CD4-positive, alpha-beta memory T cell (primary cell): Measurements from ENCODE around the gene CAB39. TPM values are rescaled to one million over a fixed set of nuclear protein-coding genes. Genes with fewer than 3 reads are reported as not detected.

Experiments used
- CTCF ChIA-PET: fragments of 350-600 bp; sonication (Branson Sonifier 250); formaldehyde crosslinking; loops from one replicate; lab custom pipeline; 2021; ENCODE audit warnings: inconsistent platforms; ENCODE audit not compliant: partially characterized antibody; lab: Charles Lee
- POLR2A ChIA-PET: fragments of 350-600 bp; sonication (Branson Sonifier 250); formaldehyde crosslinking; loops from one replicate; lab custom pipeline; 2021; ENCODE audit not compliant: partially characterized antibody; lab: Charles Lee
- DNase-seq, 5 donors: peaks; one replicate each; pipeline versions ENCODE4 v3.0.0 to v3.0.0-alpha.2; 2020 to 2022; ENCODE audit warnings: mixed read lengths in 1 of 5
- H3K27ac ChIP-seq: one replicate; pipeline ENCODE4 v1.7.0; 2013; ENCODE audit warnings: low read depth, low read length
- H3K27me3 ChIP-seq: 2 replicates; pipeline ENCODE4 v1.7.0; 2013; ENCODE audit warnings: mild to moderate bottlenecking, low read length, moderate library complexity; ENCODE audit not compliant: insufficient read depth
- H3K36me3 ChIP-seq: 2 replicates; pipeline ENCODE4 v1.7.0; 2013; ENCODE audit warnings: mild to moderate bottlenecking, low read length, moderate library complexity; ENCODE audit not compliant: insufficient read depth
- H3K4me1 ChIP-seq: 2 replicates; pipeline ENCODE4 v1.7.0; 2013; ENCODE audit warnings: mild to moderate bottlenecking, low read length, moderate library complexity; ENCODE audit not compliant: insufficient read depth
- H3K4me3 ChIP-seq, 2 donors: one replicate each; pipeline ENCODE4 v1.7.0; 2013; ENCODE audit warnings: low read length in 2 of 2, mild to moderate bottlenecking in 1 of 2
- H3K9me3 ChIP-seq, 2 donors: one replicate each; pipeline ENCODE4 v1.7.0; 2013; ENCODE audit warnings: low read length in 2 of 2, control low read depth in 1 of 2; ENCODE audit not compliant: control insufficient read depth in 1 of 2
- H3K27ac Mint-ChIP-seq, 7 donors: one replicate each; pipeline ENCODE4 v1.8.0; 2020 to 2021; ENCODE audit warnings: mixed read lengths in 7 of 7, mild to moderate bottlenecking in 6 of 7, inconsistent platforms in 3 of 7, moderate library complexity in 3 of 7
- H3K27me3 Mint-ChIP-seq, 2 donors: one replicate each; pipeline ENCODE4 v1.8.0; 2020 to 2021; ENCODE audit warnings: mixed read lengths in 2 of 2
- H3K36me3 Mint-ChIP-seq, 2 donors: one replicate each; pipeline ENCODE4 v1.8.0; 2020 to 2021; ENCODE audit warnings: mixed read lengths in 2 of 2, inconsistent platforms in 1 of 2, mild to moderate bottlenecking in 1 of 2
- H3K4me1 Mint-ChIP-seq, 4 donors: one replicate each; pipeline ENCODE4 v1.8.0; 2020 to 2021; ENCODE audit warnings: mixed read lengths in 4 of 4, mild to moderate bottlenecking in 1 of 4
- H3K4me3 Mint-ChIP-seq, 8 donors: one replicate each; pipeline ENCODE4 v1.8.0; 2020 to 2021; ENCODE audit warnings: mixed read lengths in 8 of 8, mild to moderate bottlenecking in 7 of 8, moderate library complexity in 6 of 8, inconsistent platforms in 3 of 8
- H3K9me3 Mint-ChIP-seq, 8 donors: one replicate each; pipeline ENCODE4 v1.8.0; 2020 to 2021; ENCODE audit warnings: mixed read lengths in 8 of 8, mild to moderate bottlenecking in 5 of 8, inconsistent platforms in 3 of 8, moderate library complexity in 1 of 8
- intact Hi-C: fragments of 100-400 bp; cut with micrococcal nuclease; formaldehyde crosslinking; loops from one replicate; pipeline ENCODE4 v1.15.1; 2023
- polyA plus RNA-seq, 2 donors: library from polyadenylated mRNA; unstranded; fragments of 300-500 nt; fragmentation: Illumina TruSeq; gene quantifications; one replicate each; pipeline ENCODE4 v1.2.3, GENCODE V29; 2021
- total RNA-seq, 2 experiments: library from RNA; stranded (reverse); gene quantifications; one replicate each; pipeline ENCODE4 v1.2.3, GENCODE V29; 2021

The CAB39 gene
- total and polyA plus RNA-seq, 4 experiments from 2014 or later = 80.8 to 115 (median 100) TPM

GRCh38 chr2:230708204-230708603 is 4.4 kb upstream of the CAB39 start:
- Histone ChIP-seq H3K9me3 (no peaks in the 10 kb centered on the region), H3K4me1 (peaks cover 5% of the 10 kb centered on the region), H3K27ac (no peak overlapping the region), H3K36me3 (no peaks in the 10 kb centered on the region), H3K27me3 (no peaks in the 10 kb centered on the region), H3K4me3 (no peak overlapping the region)
- no peaks in the 10 kb centered on the region for H3K27me3 Mint-ChIP-seq
- peak overlapping the region in 1 of 8 donors; percentile 28 for H3K4me3 Mint-ChIP-seq
- ChIA-PET CTCF (interaction anchor here (1.0 to 1.2 kb wide), 2 partner anchors 90 to 140 kb away, joined by 3 read pairs; no protein-coding TSS in a partner anchor), POLR2A (no interaction called here)
- peaks cover 3 to 26% (median 11%) of the 10 kb centered on the region in 4 donors for H3K4me1 Mint-ChIP-seq
- H3K9me3 Mint-ChIP-seq = peaks cover 0 to 6% (median 2%) of the 10 kb centered on the region in 8 donors
- peaks cover 3% of the 10 kb centered on the region in 2 donors for H3K36me3 Mint-ChIP-seq
- peak overlapping the region in 3 of 7 donors; percentile 18 to 42 (median 23) for H3K27ac Mint-ChIP-seq
- DNase-seq = no peak
- intact Hi-C loops = no loop called here

- H3K36me3 ChIP-seq = no peaks in the 10 kb centered on the region
- POLR2A ChIA-PET = interaction anchor here (3.9 to 5.2 kb wide), 4 partner anchors 14 to 86 kb away, joined by 17 to 89 read pairs (median 61); no protein-coding TSS in a partner anchor
- no peaks in the 10 kb centered on the region for H3K27me3 ChIP-seq
- H3K4me3 ChIP-seq = no peak overlapping the region
- peaks cover 23% of the 10 kb centered on the region for H3K4me1 ChIP-seq
- peaks cover 0 to 3% (median 0%) of the 10 kb centered on the region in 8 donors for H3K9me3 Mint-ChIP-seq
- H3K27me3 Mint-ChIP-seq = no peaks in the 10 kb centered on the region
- intact Hi-C loops = loop anchor here (5.0 to 10.0 kb wide), 3 partner anchors 51 to 484 kb away; partner anchors contain the start of genes SP100 and SP140
- H3K27ac Mint-ChIP-seq = peak overlapping the region in 3 of 7 donors; percentile 7 to 92 (median 8)
- no peak for DNase-seq
- peaks cover 15 to 44% (median 26%) of the 10 kb centered on the region in 4 donors for H3K4me1 Mint-ChIP-seq
- no peaks in the 10 kb centered on the region for H3K9me3 ChIP-seq
- CTCF ChIA-PET = interaction anchor here (1.7 to 2.0 kb wide), 2 partner anchors 11 to 87 kb away, joined by 7 to 8 read pairs; no protein-coding TSS in a partner anchor
- peak overlapping the region in 6 of 8 donors; percentile 31 to 73 (median 48) for H3K4me3 Mint-ChIP-seq
- H3K36me3 Mint-ChIP-seq = peaks cover 0 to 15% of the 10 kb centered on the region in 2 donors
- no peak overlapping the region for H3K27ac ChIP-seq
These were observed 1.4 kb upstream of the CAB39 start for GRCh38 chr2:230711224-230711623.

GRCh38 chr2:230713331-230714135 is 891 bp downstream of the CAB39 start:
- H3K4me1 Mint-ChIP-seq = peaks cover 31 to 52% (median 44%) of the 10 kb centered on the region in 4 donors
- Histone ChIP-seq H3K27me3 (no peaks in the 10 kb centered on the region), H3K4me1 (peaks cover 45% of the 10 kb centered on the region), H3K4me3 (peak overlapping the region; percentile 86 to 94), H3K27ac (peak overlapping the region; percentile 80), H3K36me3 (no peaks in the 10 kb centered on the region), H3K9me3 (no peaks in the 10 kb centered on the region)
- DNase-seq = peak; percentile 38 to 62 (median 52)
- H3K36me3 Mint-ChIP-seq = peaks cover 0 to 15% of the 10 kb centered on the region in 2 donors
- intact Hi-C loops = loop anchor here (1.0 to 10.0 kb wide), 7 partner anchors 10 to 486 kb away; partner anchors contain the start of genes PSMD1, SP100, SP140 and SP140L
- ChIA-PET POLR2A (interaction anchor here (0.6 to 5.2 kb wide), 37 partner anchors 9 to 792 kb away, joined by 3 to 89 read pairs (median 5); partner anchors contain the start of genes SP110, SP140 and SP140L), CTCF (interaction anchor here (0.8 to 3.6 kb wide), 33 partner anchors 10 to 554 kb away, joined by 3 to 70 read pairs (median 4); no protein-coding TSS in a partner anchor)
- peak overlapping the region; percentile 89 to 99 (median 96) for H3K27ac Mint-ChIP-seq
- no peaks in the 10 kb centered on the region for H3K27me3 Mint-ChIP-seq
- H3K9me3 Mint-ChIP-seq = peaks cover 0 to 3% (median 0%) of the 10 kb centered on the region in 8 donors
- H3K4me3 Mint-ChIP-seq = peak overlapping the region; percentile 95 to 99 (median 96)

GRCh38 chr2:230714136-230714480 is 1.5 kb downstream of the CAB39 start:
- H3K4me1 ChIP-seq = peaks cover 51% of the 10 kb centered on the region
- peaks cover 0 to 3% (median 0%) of the 10 kb centered on the region in 8 donors for H3K9me3 Mint-ChIP-seq
- peak; percentile 43 to 73 (median 48) for DNase-seq
- intact Hi-C loops = loop anchor here (1.0 to 10.0 kb wide), 6 partner anchors 9 to 487 kb away; partner anchors contain the start of genes SP100, SP140 and SP140L
- H3K27ac Mint-ChIP-seq = peak overlapping the region; percentile 89 to 99 (median 96)
- peak overlapping the region; percentile 86 to 94 for H3K4me3 ChIP-seq
- peak overlapping the region; percentile 80 for H3K27ac ChIP-seq
- ChIA-PET CTCF (interaction anchor here (0.6 to 3.6 kb wide), 35 partner anchors 9 to 555 kb away, joined by 3 to 70 read pairs (median 4); no protein-coding TSS in a partner anchor), POLR2A (interaction anchor here (0.6 to 5.2 kb wide), 37 partner anchors 10 to 793 kb away, joined by 3 to 89 read pairs (median 5); partner anchors contain the start of genes SP110 and SP140)
- H3K36me3 Mint-ChIP-seq = peaks cover 0 to 15% of the 10 kb centered on the region in 2 donors
- H3K9me3 ChIP-seq = no peaks in the 10 kb centered on the region
- H3K27me3 Mint-ChIP-seq = no peaks in the 10 kb centered on the region
- H3K27me3 ChIP-seq = no peaks in the 10 kb centered on the region
- H3K36me3 ChIP-seq = no peaks in the 10 kb centered on the region
- peak overlapping the region; percentile 95 to 99 (median 96) for H3K4me3 Mint-ChIP-seq
- peaks cover 35 to 58% (median 49%) of the 10 kb centered on the region in 4 donors for H3K4me1 Mint-ChIP-seq

GRCh38 chr2:230715201-230715600 is 2.6 kb downstream of the CAB39 start:
- peak overlapping the region; percentile 50 to 94 for H3K4me3 ChIP-seq
- H3K27me3 ChIP-seq = no peaks in the 10 kb centered on the region
- H3K27ac Mint-ChIP-seq = peak overlapping the region; percentile 89 to 97 (median 95)
- H3K36me3 Mint-ChIP-seq = peaks cover 0 to 15% of the 10 kb centered on the region in 2 donors
- H3K9me3 Mint-ChIP-seq = no peaks in the 10 kb centered on the region
- DNase-seq = peak in 2 of 5 donors; percentile 17 to 27
- intact Hi-C loops = loop anchor here (2.0 to 10.0 kb wide), 2 partner anchors 300 to 388 kb away; partner anchors contain the start of genes SP100 and SP140L
- peaks cover 46 to 69% (median 59%) of the 10 kb centered on the region in 4 donors for H3K4me1 Mint-ChIP-seq
- H3K4me3 Mint-ChIP-seq = peak overlapping the region; percentile 84 to 99 (median 94)
- H3K9me3 ChIP-seq = no peaks in the 10 kb centered on the region
- no peaks in the 10 kb centered on the region for H3K36me3 ChIP-seq
- peaks cover 62% of the 10 kb centered on the region for H3K4me1 ChIP-seq
- ChIA-PET POLR2A (interaction anchor here (0.9 to 5.2 kb wide), 15 partner anchors 10 to 490 kb away, joined by 4 to 89 read pairs (median 10); partner anchors contain the start of gene SP140), CTCF (interaction anchor here (0.8 to 3.6 kb wide), 14 partner anchors 8 to 109 kb away, joined by 3 to 70 read pairs (median 8); no protein-coding TSS in a partner anchor)
- H3K27ac ChIP-seq = peak overlapping the region; percentile 80
- no peaks in the 10 kb centered on the region for H3K27me3 Mint-ChIP-seq

- H3K27ac ChIP-seq = no peak overlapping the region
- H3K4me3 Mint-ChIP-seq = peak overlapping the region in 3 of 8 donors; percentile 32 to 87 (median 70)
- CTCF ChIA-PET = interaction anchor here (2.8 kb wide), 1 partner anchor 81 kb away, joined by 18 read pairs; no protein-coding TSS in a partner anchor
These were observed 3.9 kb downstream of the CAB39 start for GRCh38 chr2:230716588-230716987.

More at GRCh38 chr2:230716588-230716987, 3.9 kb downstream of the CAB39 start:
- POLR2A ChIA-PET = interaction anchor here (5.2 kb wide), 1 partner anchor 75 kb away, joined by 70 read pairs; no protein-coding TSS in a partner anchor
- intact Hi-C loops = loop anchor here (10.0 kb wide), 1 partner anchor 302 kb away; the partner anchor contains the start of gene SP100
- H3K4me3 ChIP-seq = no peak overlapping the region
- H3K9me3 ChIP-seq = no peaks in the 10 kb centered on the region
- H3K4me1 ChIP-seq = peaks cover 76% of the 10 kb centered on the region
- H3K9me3 Mint-ChIP-seq = no peaks in the 10 kb centered on the region
- no peaks in the 10 kb centered on the region for H3K27me3 Mint-ChIP-seq
- H3K27ac Mint-ChIP-seq = peak overlapping the region in 6 of 7 donors; percentile 41 to 89 (median 82)
- H3K36me3 Mint-ChIP-seq = peaks cover 0 to 17% of the 10 kb centered on the region in 2 donors
- H3K36me3 ChIP-seq = peaks cover 5% of the 10 kb centered on the region
- DNase-seq = no peak
- H3K27me3 ChIP-seq = no peaks in the 10 kb centered on the region
- H3K4me1 Mint-ChIP-seq = peaks cover 55 to 79% (median 70%) of the 10 kb centered on the region in 4 donors
